BE2C (cell line): ENCODE measurements around the gene APOE.
"Not testable (repeated sequence)": the region's sequence is repeated elsewhere in the genome, so short reads cannot be mapped to it uniquely, and the experiment has no call there.

Source experiments
- DNase-seq: peaks from one replicate; pipeline ENCODE4 v3.0.0-alpha.2; 2020
- H3K27me3 ChIP-seq: fragments of 250-450 bp; sonication (Bioruptor Pico); 2 replicates; pipeline ENCODE4 v1.5.1; 2020; ENCODE audit warnings: mild to moderate bottlenecking
- H3K36me3 ChIP-seq: fragments of 250-450 bp; sonication (Bioruptor Pico); 2 replicates; pipeline ENCODE4 v1.5.1; 2020; ENCODE audit warnings: mild to moderate bottlenecking
- H3K4me1 ChIP-seq: fragments of 250-450 bp; sonication (Bioruptor Pico); 2 replicates; pipeline ENCODE4 v1.5.1; 2020
- H3K4me3 ChIP-seq: 2 replicates; pipeline ENCODE4 v1.5.1; 2011; ENCODE audit warnings: low read depth, low read length
- H3K9me3 ChIP-seq: fragments of 250-450 bp; sonication (Bioruptor Pico); 2 replicates; pipeline ENCODE4 v1.5.1; 2020
- CTCF ChIP-seq: IDR thresholded peaks from 2 replicates; pipeline ENCODE4 v1.5.1; 2012; ENCODE audit warnings: mild to moderate bottlenecking, low read depth, low read length

The APOE gene

DNA sequence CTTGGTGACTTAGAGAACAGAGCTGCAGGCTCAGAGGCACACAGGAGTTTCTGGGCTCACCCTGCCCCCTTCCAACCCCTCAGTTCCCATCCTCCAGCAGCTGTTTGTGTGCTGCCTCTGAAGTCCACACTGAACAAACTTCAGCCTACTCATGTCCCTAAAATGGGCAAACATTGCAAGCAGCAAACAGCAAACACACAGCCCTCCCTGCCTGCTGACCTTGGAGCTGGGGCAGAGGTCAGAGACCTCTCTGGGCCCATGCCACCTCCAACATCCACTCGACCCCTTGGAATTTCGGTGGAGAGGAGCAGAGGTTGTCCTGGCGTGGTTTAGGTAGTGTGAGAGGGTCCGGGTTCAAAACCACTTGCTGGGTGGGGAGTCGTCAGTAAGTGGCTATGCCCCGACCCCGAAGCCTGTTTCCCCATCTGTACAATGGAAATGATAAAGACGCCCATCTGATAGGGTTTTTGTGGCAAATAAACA lies 18.7 kb downstream of the APOE start:
- TF ChIP-seq CTCF = no peak

DNA sequence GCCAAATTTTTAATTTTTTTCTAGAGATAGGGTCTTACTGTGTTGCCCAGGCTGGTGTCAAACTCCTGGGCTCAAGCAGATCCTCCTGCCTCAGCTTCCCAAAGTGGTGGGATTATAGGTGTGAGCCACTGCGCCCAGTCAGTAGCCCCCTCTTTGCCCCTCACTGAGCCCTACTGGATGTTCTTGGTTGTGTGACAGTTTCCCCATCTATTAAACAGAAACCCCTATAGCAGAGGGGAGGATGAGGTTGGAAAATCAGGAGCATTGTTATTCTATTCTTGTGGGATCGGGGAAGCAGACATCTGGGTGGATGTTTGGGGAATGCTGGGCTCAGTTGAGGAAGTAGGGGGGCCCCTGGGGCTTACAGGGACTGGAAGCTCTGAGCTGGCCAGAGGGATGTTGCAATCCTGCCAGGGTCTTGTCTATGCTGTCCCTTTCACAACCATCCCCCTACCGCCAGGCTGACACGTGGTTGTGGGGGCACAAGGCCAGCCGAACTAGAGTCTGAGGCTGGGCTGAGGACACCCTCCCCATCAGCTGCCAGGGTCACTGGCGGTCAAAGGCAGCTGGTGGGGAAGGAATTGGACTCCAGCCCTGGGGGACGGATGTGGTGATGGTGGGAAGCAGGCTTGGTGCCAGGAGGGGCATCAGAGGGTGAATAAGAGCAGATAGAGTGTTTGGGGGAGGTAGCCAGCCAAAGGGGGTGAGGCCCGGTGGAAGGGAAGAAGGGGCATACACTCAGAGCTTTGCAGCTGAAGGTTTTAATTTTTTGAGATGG lies 19.7 kb downstream of the APOE start:
- H3K4me1 ChIP-seq = no peaks in the 10 kb centered on the region
- H3K4me3 ChIP-seq = no peak overlapping the region
- no peaks in the 10 kb centered on the region for H3K9me3 ChIP-seq
- H3K36me3 ChIP-seq = no peaks in the 10 kb centered on the region
- no peak for TF ChIP-seq CTCF
- no peaks in the 10 kb centered on the region for H3K27me3 ChIP-seq
- DNase-seq = no peak

More for the DNA sequence above, 18.7 kb downstream of the APOE start:
- no peaks in the 10 kb centered on the region for H3K9me3 ChIP-seq
- no peaks in the 10 kb centered on the region for H3K4me1 ChIP-seq
- H3K27me3 ChIP-seq = no peaks in the 10 kb centered on the region
- H3K4me3 ChIP-seq = no peak overlapping the region
- DNase-seq = no peak
- H3K36me3 ChIP-seq = no peaks in the 10 kb centered on the region

DNA sequence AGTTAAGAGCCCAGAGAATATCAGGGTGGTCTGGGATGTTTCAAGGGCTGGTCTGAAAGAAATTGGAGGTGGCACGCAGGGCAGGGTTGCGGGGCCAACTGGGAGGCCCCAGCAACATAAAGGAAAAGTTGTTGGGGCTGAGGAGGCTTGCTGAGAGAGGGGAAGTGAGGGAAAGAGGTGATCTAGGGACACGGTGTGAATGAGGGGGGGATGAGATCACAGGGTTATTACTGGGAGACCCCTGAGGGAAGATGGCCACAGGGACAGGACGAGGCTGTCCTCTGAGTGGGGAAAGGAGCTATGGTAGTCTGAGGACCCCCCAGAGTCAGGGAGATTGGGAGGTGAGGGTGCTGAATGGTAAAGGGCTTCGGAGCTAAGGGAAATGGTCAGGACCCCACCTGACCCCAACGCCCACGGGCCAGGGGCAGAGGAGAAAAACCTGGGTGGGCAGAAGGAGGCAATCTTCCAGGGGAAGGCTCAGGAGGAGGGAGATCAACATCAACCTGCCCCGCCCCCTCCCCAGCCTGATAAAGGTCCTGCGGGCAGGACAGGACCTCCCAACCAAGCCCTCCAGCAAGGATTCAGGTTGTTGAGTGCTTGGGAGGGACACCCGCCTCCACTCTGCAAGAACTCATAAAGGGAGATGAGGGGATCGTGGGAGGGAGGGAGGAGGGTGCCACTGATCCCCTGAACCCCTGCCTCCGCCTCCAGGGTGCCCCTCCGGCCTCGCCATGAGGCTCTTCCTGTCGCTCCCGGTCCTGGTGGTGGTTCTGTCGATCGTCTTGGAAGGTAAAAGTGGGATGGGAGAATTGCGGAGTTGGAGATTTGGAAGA lies 20.9 kb downstream of the APOE start:
- DNase-seq, H3K27me3 ChIP-seq, H3K4me1 ChIP-seq, H3K9me3 ChIP-seq, H3K36me3 ChIP-seq: not testable (repeated sequence)
- peak overlapping the region; percentile 52 for H3K4me3 ChIP-seq

DNA sequence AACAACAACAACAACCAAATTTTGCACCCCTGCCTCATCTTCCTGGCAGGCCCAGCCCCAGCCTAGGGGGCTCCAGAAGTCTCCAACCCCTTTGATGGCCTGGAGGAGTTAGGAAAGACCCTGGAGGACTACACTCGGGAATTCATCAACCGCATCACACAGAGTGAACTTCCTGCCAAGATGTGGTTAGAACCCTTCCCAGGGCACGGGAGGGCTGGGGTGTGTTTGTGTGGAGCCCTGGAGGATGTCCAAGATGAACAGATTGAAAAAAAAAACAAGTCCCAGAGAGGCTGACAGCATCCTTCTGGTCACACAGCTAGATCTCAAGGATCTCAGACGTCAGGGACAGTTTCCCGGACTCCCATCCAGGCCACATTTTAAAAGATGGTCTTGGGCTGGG lies 22.1 kb downstream of the APOE start:
- no peaks in the 10 kb centered on the region for H3K36me3 ChIP-seq
- no peak for TF ChIP-seq CTCF

GRCh38 chr19:44930088-44930487 lies 24.5 kb downstream of the APOE start:
- H3K36me3 ChIP-seq = no peaks in the 10 kb centered on the region
- TF ChIP-seq CTCF = no peak
- H3K4me3 ChIP-seq = no peak overlapping the region
- no peak for DNase-seq
- no peaks in the 10 kb centered on the region for H3K4me1 ChIP-seq
- no peaks in the 10 kb centered on the region for H3K27me3 ChIP-seq
- no peaks in the 10 kb centered on the region for H3K9me3 ChIP-seq

More for the DNA sequence above, 22.1 kb downstream of the APOE start:
- Histone ChIP-seq H3K4me1 (no peaks in the 10 kb centered on the region), H3K9me3 (no peaks in the 10 kb centered on the region), H3K4me3 (no peak overlapping the region), H3K27me3 (no peaks in the 10 kb centered on the region)
- DNase-seq = no peak

DNA sequence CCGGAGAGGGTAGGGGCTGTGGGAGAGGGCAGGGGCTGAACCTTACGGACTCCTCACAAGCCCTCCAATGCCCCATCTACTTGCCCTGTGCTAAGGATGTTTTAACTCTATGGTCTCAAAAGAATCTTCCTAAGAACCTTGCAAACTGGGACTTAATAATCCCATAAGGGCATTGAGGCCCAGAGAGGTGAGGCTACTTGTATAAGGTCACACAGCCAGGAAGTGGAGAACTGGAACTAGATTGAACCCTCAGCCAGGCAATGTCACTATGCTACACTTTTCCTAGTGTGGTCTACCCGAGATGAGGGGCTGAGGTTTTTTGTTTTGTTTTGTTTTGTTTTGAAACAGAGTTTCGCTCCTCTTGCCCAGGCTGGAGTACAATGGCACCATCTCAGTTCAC lies 25.9 kb downstream of the APOE start:
- H3K4me1 ChIP-seq = no peaks in the 10 kb centered on the region
- TF ChIP-seq CTCF = no peak
- no peak for DNase-seq

More for the DNA sequence above, 25.9 kb downstream of the APOE start:
- no peak overlapping the region for H3K4me3 ChIP-seq
- no peaks in the 10 kb centered on the region for H3K9me3 ChIP-seq
- H3K36me3 ChIP-seq = no peaks in the 10 kb centered on the region
- no peaks in the 10 kb centered on the region for H3K27me3 ChIP-seq
